Common myeloid progenitor, CD34-positive (primary cell): ENCODE results near the gene RARB.

Source experiments
- CTCF ChIA-PET: fragments of 350-600 bp; sonication (Branson Sonifier 250); formaldehyde crosslinking; loops from one replicate; lab custom pipeline; 2021; ENCODE audit warnings: antibody characterized with exemption; lab: Charles Lee
- POLR2A ChIA-PET: fragments of 350-600 bp; sonication (Branson Sonifier 250); formaldehyde crosslinking; loops from one replicate; lab custom pipeline; 2021; ENCODE audit warnings: antibody characterized with exemption; lab: Charles Lee
- DNase-seq, 3 donors: peaks; one replicate each; pipeline versions ENCODE4 v3.0.0 to v3.0.0-alpha.2; 2013
- H3K27ac ChIP-seq, 2 experiments: 1 replicate in 1 of 2; 2 replicates in 1 of 2; pipeline ENCODE4 v1.7.0; 2013; ENCODE audit warnings: inconsistent platforms in 2 of 2, low read length in 2 of 2, mild to moderate bottlenecking in 2 of 2, low read depth in 1 of 2, moderate library complexity in 1 of 2; ENCODE audit not compliant: severe bottlenecking in 2 of 2, insufficient read depth in 1 of 2, poor library complexity in 1 of 2
- H3K27me3 ChIP-seq, 5 experiments: replicated peaks in 2 of 5; 1 replicate in 3 of 5; 2 replicates in 2 of 5; pipeline versions ENCODE4 v1.6.1 to v1.7.0; 2013; ENCODE audit warnings: low read length in 4 of 5, mild to moderate bottlenecking in 2 of 5, moderate library complexity in 2 of 5, inconsistent platforms in 1 of 5; ENCODE audit not compliant: insufficient read depth in 5 of 5, control insufficient read depth in 4 of 5
- H3K36me3 ChIP-seq, 4 experiments: 1 replicate in 2 of 4; 2 replicates in 2 of 4; pipeline versions ENCODE4 v1.6.1 to v1.7.0; 2013; ENCODE audit warnings: low read length in 3 of 4, control low read depth in 1 of 4, mild to moderate bottlenecking in 1 of 4; ENCODE audit not compliant: control insufficient read depth in 4 of 4, insufficient read depth in 4 of 4
- H3K4me1 ChIP-seq, 4 experiments: 1 replicate in 3 of 4; 2 replicates in 1 of 4; pipeline versions ENCODE4 v1.6.1 to v1.7.1; 2013; ENCODE audit warnings: low read length in 3 of 4, mild to moderate bottlenecking in 3 of 4, control low read depth in 1 of 4, inconsistent platforms in 1 of 4, moderate library complexity in 1 of 4; ENCODE audit not compliant: control insufficient read depth in 4 of 4, insufficient read depth in 4 of 4; ENCODE audit errors: control extremely low read depth in 1 of 4
- H3K4me3 ChIP-seq, 7 experiments: 1 replicate in 4 of 7; 2 replicates in 3 of 7; pipeline versions ENCODE4 v1.5.1 to v1.7.0; 2013; ENCODE audit warnings: mild to moderate bottlenecking in 7 of 7, low read length in 6 of 7, moderate library complexity in 6 of 7, inconsistent platforms in 2 of 7, low read depth in 2 of 7, control low read depth in 1 of 7; ENCODE audit not compliant: insufficient read depth in 4 of 7, control insufficient read depth in 1 of 7; ENCODE audit errors: extremely low read depth in 1 of 7
- H3K9me3 ChIP-seq, 5 experiments: 1 replicate in 4 of 5; 2 replicates in 1 of 5; pipeline versions ENCODE4 v1.6.1 to v1.7.1; 2013; ENCODE audit warnings: low read length in 4 of 5, mild to moderate bottlenecking in 2 of 5, inconsistent platforms in 1 of 5, low read depth in 1 of 5, moderate library complexity in 1 of 5; ENCODE audit not compliant: control insufficient read depth in 4 of 5, insufficient read depth in 2 of 5; ENCODE audit errors: control extremely low read depth in 1 of 5
- WGBS: methylation state at CpG from one replicate; pipeline ENCODE4 v1.1.5; 2013; ENCODE audit not compliant: insufficient coverage; 5-methylcytosine and 5-hydroxymethylcytosine counted together

Gene RARB

GRCh38 chr3:25386686-25387255, 41.3 kb upstream of the RARB start:
- no peak for DNase-seq
- Histone ChIP-seq H3K27me3 (no peaks in the 10 kb centered on the region), H3K9me3 (no peaks in the 10 kb centered on the region), H3K27ac (no peak overlapping the region), H3K4me1 (no peaks in the 10 kb centered on the region), H3K4me3 (no peak overlapping the region), H3K36me3 (no peaks in the 10 kb centered on the region)
- WGBS: 100% methylated on average over 4 of the region's 4 CpGs
- POLR2A ChIA-PET: no interaction called here
- CTCF ChIA-PET: interaction anchor here (0.8 kb wide), 1 partner anchor 31 kb away, joined by 3 read pairs; no protein-coding TSS in a partner anchor

DNA sequence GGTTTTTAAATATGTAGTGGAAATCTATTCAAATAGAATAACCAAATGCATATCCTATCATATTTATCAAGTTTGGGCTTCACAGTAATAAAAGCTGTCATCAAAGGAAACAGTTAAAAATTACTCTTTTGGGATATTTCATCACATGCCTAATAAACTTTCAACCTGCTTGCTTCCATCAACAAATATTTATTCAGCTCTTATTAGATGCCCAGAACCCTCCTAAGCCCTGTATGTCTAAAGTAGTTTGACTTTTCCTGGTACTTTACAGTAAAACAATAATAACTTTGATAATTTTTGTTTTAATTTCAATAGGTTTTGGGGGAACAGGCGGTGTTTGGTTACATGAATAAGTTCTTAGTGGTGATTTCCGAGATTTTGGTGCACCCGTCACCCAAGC, 37.5 kb upstream of the RARB start:
- 100% methylated on average over 1 of the region's 3 CpGs for WGBS
- POLR2A ChIA-PET: no interaction called here
- CTCF ChIA-PET: no interaction called here
- Histone ChIP-seq H3K36me3 (no peaks in the 10 kb centered on the region), H3K27me3 (no peaks in the 10 kb centered on the region), H3K4me3 (no peak overlapping the region), H3K9me3 (no peaks in the 10 kb centered on the region), H3K4me1 (no peaks in the 10 kb centered on the region), H3K27ac (no peak overlapping the region)
- no peak for DNase-seq

GRCh38 chr3:25396251-25396650, 31.8 kb upstream of the RARB start:
- no peak overlapping the region for H3K4me3 ChIP-seq
- WGBS: 100% methylated on average over 1 of the region's 2 CpGs
- ChIA-PET CTCF (no interaction called here), POLR2A (no interaction called here)
- no peaks in the 10 kb centered on the region for H3K27me3 ChIP-seq
- no peak for DNase-seq
- H3K36me3 ChIP-seq: no peaks in the 10 kb centered on the region
- H3K27ac ChIP-seq: no peak overlapping the region
- no peaks in the 10 kb centered on the region for H3K9me3 ChIP-seq
- no peaks in the 10 kb centered on the region for H3K4me1 ChIP-seq

DNA sequence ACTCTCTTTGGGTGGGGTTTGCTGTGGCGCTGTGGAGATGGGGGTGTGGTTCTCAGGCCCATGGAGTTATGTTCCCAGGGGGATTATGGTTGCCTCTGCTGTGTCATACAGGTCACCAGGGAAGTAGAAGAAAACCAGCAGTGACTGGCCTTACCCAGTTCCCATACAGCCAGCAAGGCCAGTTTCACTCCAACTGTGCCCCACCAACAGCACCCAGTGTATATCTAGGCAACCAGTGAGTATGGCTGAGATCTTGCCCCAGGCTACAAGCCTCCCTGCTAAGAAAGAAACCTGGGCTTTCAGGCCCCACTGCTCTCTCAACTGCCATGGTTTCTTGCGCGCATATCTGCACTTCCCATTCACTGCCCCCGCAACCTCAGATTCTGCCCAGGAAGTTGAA, 31.4 kb upstream of the RARB start:
- ChIA-PET CTCF (no interaction called here), POLR2A (no interaction called here)
- no peaks in the 10 kb centered on the region for H3K9me3 ChIP-seq
- H3K4me1 ChIP-seq: no peaks in the 10 kb centered on the region
- H3K4me3 ChIP-seq: no peak overlapping the region
- no peak for DNase-seq
- H3K36me3 ChIP-seq: no peaks in the 10 kb centered on the region
- WGBS: 100% methylated on average over 4 of the region's 4 CpGs
- no peak overlapping the region for H3K27ac ChIP-seq
- no peaks in the 10 kb centered on the region for H3K27me3 ChIP-seq

GRCh38 chr3:25397150-25397549, 30.9 kb upstream of the RARB start:
- no peak for DNase-seq
- Histone ChIP-seq H3K4me1 (no peaks in the 10 kb centered on the region), H3K27me3 (no peaks in the 10 kb centered on the region), H3K9me3 (no peaks in the 10 kb centered on the region), H3K27ac (no peak overlapping the region), H3K4me3 (no peak overlapping the region), H3K36me3 (no peaks in the 10 kb centered on the region)
- POLR2A ChIA-PET: no interaction called here
- 71% methylated on average over 1 of the region's 2 CpGs for WGBS
- CTCF ChIA-PET: no interaction called here

GRCh38 chr3:25400587-25400986, 27.5 kb upstream of the RARB start:
- DNase-seq: no peak
- no peaks in the 10 kb centered on the region for H3K4me1 ChIP-seq
- H3K9me3 ChIP-seq: no peaks in the 10 kb centered on the region
- no peaks in the 10 kb centered on the region for H3K27me3 ChIP-seq
- ChIA-PET CTCF (no interaction called here), POLR2A (no interaction called here)
- H3K4me3 ChIP-seq: no peak overlapping the region
- no peaks in the 10 kb centered on the region for H3K36me3 ChIP-seq
- no CpG with 5 or more reads among the region's 1 CpG for WGBS
- no peak overlapping the region for H3K27ac ChIP-seq

- H3K4me1 ChIP-seq: no peaks in the 10 kb centered on the region
- H3K4me3 ChIP-seq: no peak overlapping the region
- POLR2A ChIA-PET: no interaction called here
- no peaks in the 10 kb centered on the region for H3K36me3 ChIP-seq
- WGBS: 97% methylated on average over 4 of the region's 4 CpGs
- DNase-seq: no peak
- H3K27ac ChIP-seq: no peak overlapping the region
- CTCF ChIA-PET: no interaction called here
- H3K9me3 ChIP-seq: no peaks in the 10 kb centered on the region
- no peaks in the 10 kb centered on the region for H3K27me3 ChIP-seq
Observed at GRCh38 chr3:25403968-25404367, 24.1 kb upstream of the RARB start.
